ENCODE results near the gene HSD17B10. TPM values are rescaled to one million over a fixed set of nuclear protein-coding genes. Genes with fewer than 3 reads are reported as not detected.

HSD17B10 gene
- total RNA-seq, 4 donors from 2014 or later = 68.1 to 137 (median 86.0) TPM

GRCh38 chrX:53403535-53403934 lies 30.6 kb downstream of the HSD17B10 start:
- peaks cover 2 to 86% (median 8%) of the 10 kb centered on the region in 3 donors for H3K36me3 ChIP-seq
- WGBS, 2 donors = 95 to 96% methylated on average over 10 of the region's 10 CpGs

GRCh38 chrX:53398216-53398615 lies 36.0 kb downstream of the HSD17B10 start:
- DNase-seq (ENCODE audit: low spot score in 2 of 2) = no peak
- Histone ChIP-seq H3K27ac (no peak overlapping the region), H3K9me3 (no peaks in the 10 kb centered on the region), H3K4me1 (no peaks in the 10 kb centered on the region), H3K27me3 (no peaks in the 10 kb centered on the region), H3K4me3 (no peak overlapping the region), H3K36me3 (peaks cover 0 to 67% (median 0%) of the 10 kb centered on the region in 3 donors)
- 35 to 80% methylated on average over 1 of the region's 1 CpG for WGBS, 2 donors
- TF ChIP-seq POLR2A (IDR thresholded peaks at IDR 0.05) (no peak), CTCF (IDR thresholded peaks at IDR 0.05) (no peak), EP300 (IDR thresholded peaks at IDR 0.05) (no peak)

More at GRCh38 chrX:53403535-53403934, 30.6 kb downstream of the HSD17B10 start:
- no peak for TF ChIP-seq EP300 (IDR thresholded peaks at IDR 0.05)
- TF ChIP-seq CTCF (IDR thresholded peaks at IDR 0.05) = no peak
- no peak for TF ChIP-seq POLR2A (IDR thresholded peaks at IDR 0.05)
- Histone ChIP-seq H3K9me3 (no peaks in the 10 kb centered on the region), H3K27ac (no peak overlapping the region), H3K4me1 (no peaks in the 10 kb centered on the region), H3K27me3 (no peaks in the 10 kb centered on the region), H3K4me3 (no peak overlapping the region)
- DNase-seq (ENCODE audit: low spot score in 2 of 2) = no peak

GRCh38 chrX:53395605-53396298 lies 38.4 kb downstream of the HSD17B10 start:
- no peak overlapping the region for H3K4me3 ChIP-seq
- WGBS, 2 donors = 95% methylated on average over 2 of the region's 2 CpGs
- TF ChIP-seq EP300 (IDR thresholded peaks at IDR 0.05) = no peak
- H3K27me3 ChIP-seq = no peaks in the 10 kb centered on the region
- H3K4me1 ChIP-seq = no peaks in the 10 kb centered on the region
- no peak overlapping the region for H3K27ac ChIP-seq
- peaks cover 0 to 70% (median 0%) of the 10 kb centered on the region in 3 donors for H3K36me3 ChIP-seq
- DNase-seq (ENCODE audit: low spot score in 2 of 2) = no peak
- no peaks in the 10 kb centered on the region for H3K9me3 ChIP-seq

- Histone ChIP-seq H3K27ac (no peak overlapping the region), H3K9me3 (no peaks in the 10 kb centered on the region), H3K36me3 (peaks cover 0 to 67% (median 0%) of the 10 kb centered on the region in 3 donors), H3K4me1 (no peaks in the 10 kb centered on the region), H3K4me3 (no peak overlapping the region), H3K27me3 (no peaks in the 10 kb centered on the region)
- DNase-seq (ENCODE audit: low spot score in 2 of 2) = no peak
- WGBS, 2 donors = 50 to 73% methylated on average over 2 to 4 of the region's 4 CpGs
- TF ChIP-seq EP300 (IDR thresholded peaks at IDR 0.05) (no peak), POLR2A (IDR thresholded peaks at IDR 0.05) (no peak), CTCF (IDR thresholded peaks at IDR 0.05) (no peak)
Measured at GRCh38 chrX:53383376-53384076, 50.6 kb downstream of the HSD17B10 start.

Small RNA genes lying within 50 kb of the gene (small RNA-seq; reads per million reads assigned to genes)
- not detected for gene MIR6857
- gene VTRNA3-1P = not detected

Other genes with a start within 250 kb of the HSD17B10 start
- 100 to 1,000 TPM in 2 of 4 donors, 10 to 100 TPM in 2; 56.8 to 127 (median 112) TPM for gene KDM5C, start 209.2 kb downstream of the HSD17B10 start, total RNA-seq
- 10 to 100 TPM; 20.4 to 31.8 (median 28.0) TPM for gene IQSEC2, start 152.8 kb downstream of the HSD17B10 start, total RNA-seq
- gene SMC1A, start 11.7 kb downstream of the HSD17B10 start, total RNA-seq = 10 to 100 TPM; 22.4 to 64.3 (median 27.4) TPM
- gene RIBC1, start 11.5 kb downstream of the HSD17B10 start, total RNA-seq = 1 to 10 TPM in 1 of 4 donors, under 1 TPM in 2, not detected in 1; 0.42 to 2.5 (median 0.44) TPM